A549 treated with Mapracorat at 1 μM for 4 hours (cell line): ENCODE measurements around the gene IL12RB1. TPM values are rescaled to one million over a fixed set of nuclear protein-coding genes. Genes with fewer than 3 reads are reported as not detected.

ENCODE experiments used
- total RNA-seq: library from RNA; stranded (reverse); fragments of 200-300 nt; extraction: Qiagen RNA extraction; gene quantifications from 5 replicates; pipeline ENCODE4 v1.2.3, GENCODE V29; 2022

IL12RB1 gene
- not detected in 5 replicates for total RNA-seq

DNA sequence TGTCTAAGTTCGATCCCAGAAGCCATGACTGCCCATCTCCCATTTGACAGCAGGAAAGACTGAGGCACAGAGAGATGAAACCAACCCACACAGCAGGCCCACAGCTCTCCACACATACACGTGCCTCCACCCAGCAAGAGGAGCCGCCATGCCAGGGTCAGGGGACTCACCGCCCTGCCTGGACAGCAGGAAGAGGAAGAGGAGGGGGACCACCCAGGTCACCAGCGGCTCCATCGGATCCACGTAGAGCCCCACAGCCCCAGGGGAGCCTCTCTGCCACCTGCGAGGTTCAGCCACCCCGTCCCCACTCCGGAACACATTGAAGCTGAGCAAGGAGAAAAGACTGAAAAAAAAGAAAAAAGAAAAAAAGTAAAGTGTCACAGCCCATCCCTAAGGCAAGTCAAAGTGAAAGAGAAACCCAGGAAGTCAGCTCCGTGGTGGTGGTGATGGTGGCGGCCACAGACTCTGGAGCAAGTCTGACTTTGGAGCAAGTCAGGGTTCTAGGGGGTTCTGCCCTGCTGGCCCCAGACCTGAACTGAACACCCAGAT lies at the start of gene IL12RB1:
TSS of gene IL12RB1 (minus strand) at position 345 of the 549 bp plus-strand sequence. CDS start at position 234, 111 bp downstream.

GRCh38 chr19:18097217-18097992 lies 10.7 kb upstream of the IL12RB1 start, which contains the start of gene MAST3:
MAST3 (plus strand) TSS chr19:18097778; CDS start chr19:18097793, 15 bp downstream.

Other genes starting within 250 kb of the IL12RB1 start
- gene JAK3, start 239.0 kb downstream of the IL12RB1 start, total RNA-seq, result 0.18 to 0.41 TPM (median 0.29 TPM) in 5 replicates
- gene RPL18A, start 227.0 kb downstream of the IL12RB1 start, total RNA-seq, result 1,833 to 2,279 TPM (median 2,212 TPM) in 5 replicates
- 0.12 to 0.20 TPM (median 0.15 TPM) in 5 replicates for gene SLC5A5, start 215.0 kb downstream of the IL12RB1 start, total RNA-seq
- 97.0 to 117 TPM (median 111 TPM) in 5 replicates for gene CCDC124, start 153.9 kb downstream of the IL12RB1 start, total RNA-seq
- gene KCNN1, start 119.8 kb downstream of the IL12RB1 start, total RNA-seq, result 0.22 to 0.53 TPM (median 0.49 TPM) in 5 replicates
- 38.1 to 52.5 TPM (median 48.2 TPM) in 5 replicates for gene ARRDC2, start 78.8 kb downstream of the IL12RB1 start, total RNA-seq
- 1.5 to 2.4 TPM (median 2.1 TPM) in 5 replicates for gene MAST3, start 10.8 kb upstream of the IL12RB1 start, total RNA-seq
- gene PIK3R2, start 66.2 kb upstream of the IL12RB1 start, total RNA-seq, result 2.7 to 11.5 TPM (median 9.3 TPM) in 5 replicates
- 10.8 to 19.8 TPM (median 14.4 TPM) in 5 replicates for gene IFI30, start 86.9 kb upstream of the IL12RB1 start, total RNA-seq
- gene MPV17L2, start 106.3 kb upstream of the IL12RB1 start, total RNA-seq, result 8.3 to 12.8 TPM (median 11.2 TPM) in 5 replicates
- 0.41 to 1.1 TPM (median 0.77 TPM) in 5 replicates for gene RAB3A, start 117.1 kb upstream of the IL12RB1 start, total RNA-seq
- gene PDE4C, start 139.5 kb upstream of the IL12RB1 start, total RNA-seq, result 0.24 to 0.49 TPM (median 0.28 TPM) in 4 of 5 replicates, not detected in the other
- gene IQCN, start 187.5 kb upstream of the IL12RB1 start, total RNA-seq, result 0.40 to 0.77 TPM (median 0.64 TPM) in 5 replicates
- 23.8 to 57.9 TPM (median 47.3 TPM) in 5 replicates for gene JUND, start 194.7 kb upstream of the IL12RB1 start, total RNA-seq
- 220 to 248 TPM (median 240 TPM) in 5 replicates for gene LSM4, start 236.1 kb upstream of the IL12RB1 start, total RNA-seq